ENCODE data around the gene SLC9A7.

Gene SLC9A7

DNA sequence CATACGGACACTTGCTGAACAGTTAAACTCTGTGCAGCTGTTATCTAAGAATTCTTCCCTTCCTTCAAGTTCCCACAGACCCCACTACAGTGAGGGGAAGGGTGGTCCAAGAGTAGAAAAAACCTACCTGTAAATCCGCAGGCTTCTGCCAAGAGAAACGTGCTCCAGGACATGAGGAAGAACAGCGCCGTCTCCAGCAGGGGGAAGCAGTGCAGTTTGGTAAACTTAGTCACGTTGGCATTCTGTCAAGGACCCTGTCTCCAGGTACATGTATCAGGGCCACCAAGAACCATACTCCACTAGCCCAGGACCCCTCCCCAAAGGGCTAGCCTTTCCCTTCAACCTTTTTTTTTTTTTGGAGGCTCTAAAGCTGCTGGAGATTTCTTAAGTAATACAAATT lies 105.4 kb downstream of the SLC9A7 start:
- Histone ChIP-seq H3K9ac (ENCODE audit: low read length) (no peak overlapping the region), H3K4me1 (ENCODE audit: control insufficient read depth, insufficient read depth, low read length) (no peaks in the 10 kb centered on the region), H3K4me3 (ENCODE audit: low read length) (no peak overlapping the region), H3K27me3 (ENCODE audit: control insufficient read depth, insufficient read depth, low read length) (no peaks in the 10 kb centered on the region), H3K27ac (ENCODE audit: low read depth, low read length) (no peak overlapping the region), H3K36me3 (ENCODE audit: control insufficient read depth, insufficient read depth, low read length) (no peaks in the 10 kb centered on the region)

DNA sequence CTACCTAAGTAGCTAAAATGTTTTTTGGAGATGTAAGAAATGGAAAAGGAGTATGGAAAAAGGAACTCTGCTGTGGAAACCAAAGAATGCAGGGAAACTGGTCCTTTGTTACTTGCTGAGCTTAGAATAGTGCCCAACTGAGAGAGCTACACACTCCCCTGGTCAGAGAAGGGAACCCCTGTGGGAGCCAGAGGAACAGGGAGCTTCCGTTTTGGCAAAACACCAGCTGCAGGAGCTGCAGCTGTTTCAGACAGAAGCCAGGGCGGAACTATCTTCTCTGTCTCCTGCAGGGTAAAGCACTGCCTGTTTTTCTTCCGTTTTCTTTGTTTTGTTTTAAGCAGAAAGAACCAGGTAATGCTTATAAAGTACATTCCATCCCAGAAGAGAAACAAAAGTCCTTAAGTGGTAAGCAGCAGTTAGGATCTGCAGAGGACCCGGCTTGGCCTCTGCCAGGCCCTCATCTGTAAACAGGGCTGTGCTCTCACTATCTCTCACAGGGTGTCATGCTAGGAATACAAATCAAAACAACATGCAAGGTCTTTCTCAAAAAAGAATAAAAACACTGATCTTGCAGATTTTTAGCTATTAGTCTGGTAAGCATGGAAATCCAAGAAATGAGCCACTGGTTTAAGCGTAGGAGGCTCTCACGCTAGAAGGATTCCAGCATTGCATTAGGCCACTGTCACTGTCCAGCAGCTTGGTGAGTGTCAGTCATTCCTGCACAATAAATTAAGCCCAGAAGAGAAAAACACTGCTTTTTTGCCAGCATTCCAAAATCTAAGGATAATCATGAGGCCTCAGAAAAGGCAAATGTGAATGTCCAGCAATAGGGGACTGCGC lies 109.3 kb downstream of the SLC9A7 start:
- Histone ChIP-seq H3K4me3 (ENCODE audit: low read length) (no peak overlapping the region), H3K4me1 (ENCODE audit: control insufficient read depth, insufficient read depth, low read length) (no peaks in the 10 kb centered on the region), H3K9ac (ENCODE audit: low read length) (no peak overlapping the region), H3K27me3 (ENCODE audit: control insufficient read depth, insufficient read depth, low read length) (no peaks in the 10 kb centered on the region), H3K27ac (ENCODE audit: low read depth, low read length) (no peak overlapping the region), H3K36me3 (ENCODE audit: control insufficient read depth, insufficient read depth, low read length) (no peaks in the 10 kb centered on the region)

DNA sequence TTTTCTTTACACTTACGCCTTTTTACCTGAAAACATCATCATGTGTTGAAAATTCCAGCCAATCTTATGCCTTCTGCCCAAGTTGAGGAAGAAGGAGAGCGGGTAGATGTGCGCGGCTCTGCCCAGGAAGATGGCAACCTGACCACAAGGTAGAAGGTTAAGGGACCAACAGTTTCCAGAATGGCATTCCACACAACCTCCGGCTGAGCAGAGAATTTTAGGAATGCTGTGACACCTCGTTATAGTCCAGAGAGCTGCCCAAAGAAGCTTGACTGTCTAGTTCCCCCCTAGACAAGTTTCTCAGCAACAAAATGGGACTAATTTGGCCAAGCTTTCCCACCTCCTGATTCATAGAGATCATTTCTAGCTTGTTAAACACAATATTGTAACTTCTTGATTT lies 110.3 kb downstream of the SLC9A7 start:
- Histone ChIP-seq H3K27me3 (ENCODE audit: control insufficient read depth, insufficient read depth, low read length) (no peaks in the 10 kb centered on the region), H3K36me3 (ENCODE audit: control insufficient read depth, insufficient read depth, low read length) (no peaks in the 10 kb centered on the region), H3K4me1 (ENCODE audit: control insufficient read depth, insufficient read depth, low read length) (no peaks in the 10 kb centered on the region), H3K27ac (ENCODE audit: low read depth, low read length) (no peak overlapping the region), H3K4me3 (ENCODE audit: low read length) (no peak overlapping the region), H3K9ac (ENCODE audit: low read length) (no peak overlapping the region)

DNA sequence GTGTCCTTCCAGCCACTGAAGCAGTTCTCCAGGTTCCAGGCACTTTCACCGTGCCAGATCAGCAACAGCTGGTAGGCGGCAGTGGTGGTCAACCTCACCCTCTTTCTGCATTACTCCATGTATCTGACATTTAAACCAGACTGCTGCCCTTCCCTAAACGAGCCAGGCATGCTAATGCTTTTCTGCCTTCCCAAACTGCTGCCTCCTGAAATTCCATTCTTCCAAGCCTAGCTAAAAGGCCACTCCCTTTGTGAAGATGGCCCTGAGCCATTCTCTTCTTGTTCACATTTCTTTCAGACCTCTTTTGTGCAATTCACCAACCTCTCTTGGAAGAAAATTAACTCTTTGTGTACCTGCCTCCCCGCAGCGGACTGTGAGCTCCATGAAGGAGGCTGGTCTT lies 111.7 kb downstream of the SLC9A7 start:
- H3K36me3 ChIP-seq (ENCODE audit: control insufficient read depth, insufficient read depth, low read length): no peaks in the 10 kb centered on the region
- no peak overlapping the region for H3K27ac ChIP-seq (ENCODE audit: low read depth, low read length)
- H3K4me1 ChIP-seq (ENCODE audit: control insufficient read depth, insufficient read depth, low read length): no peaks in the 10 kb centered on the region
- no peak overlapping the region for H3K9ac ChIP-seq (ENCODE audit: low read length)
- no peak overlapping the region for H3K4me3 ChIP-seq (ENCODE audit: low read length)
- H3K27me3 ChIP-seq (ENCODE audit: control insufficient read depth, insufficient read depth, low read length): peaks cover 2% of the 10 kb centered on the region

DNA sequence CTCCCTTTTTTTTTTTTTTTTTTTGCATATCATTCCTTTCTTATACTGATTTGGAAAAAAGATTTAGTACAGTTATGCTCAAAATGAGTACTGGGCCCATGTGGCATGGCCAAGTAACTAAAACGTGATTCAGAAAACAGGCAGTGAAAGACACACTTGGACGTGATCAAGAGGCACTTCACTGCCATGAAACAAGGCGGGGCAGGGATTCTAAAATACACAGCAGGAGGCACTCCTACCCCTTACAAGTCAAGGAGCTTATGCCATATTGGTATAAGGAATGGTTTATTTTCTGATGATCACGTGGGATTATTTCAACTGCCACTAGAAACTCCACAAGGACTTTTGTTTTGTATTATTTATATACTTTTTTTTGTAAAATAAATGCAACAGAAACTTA lies 113.3 kb downstream of the SLC9A7 start:
- Histone ChIP-seq H3K4me1 (ENCODE audit: control insufficient read depth, insufficient read depth, low read length) (no peaks in the 10 kb centered on the region), H3K27me3 (ENCODE audit: control insufficient read depth, insufficient read depth, low read length) (peaks cover 2% of the 10 kb centered on the region), H3K9ac (ENCODE audit: low read length) (no peak overlapping the region), H3K36me3 (ENCODE audit: control insufficient read depth, insufficient read depth, low read length) (no peaks in the 10 kb centered on the region), H3K4me3 (ENCODE audit: low read length) (no peak overlapping the region), H3K27ac (ENCODE audit: low read depth, low read length) (no peak overlapping the region)

DNA sequence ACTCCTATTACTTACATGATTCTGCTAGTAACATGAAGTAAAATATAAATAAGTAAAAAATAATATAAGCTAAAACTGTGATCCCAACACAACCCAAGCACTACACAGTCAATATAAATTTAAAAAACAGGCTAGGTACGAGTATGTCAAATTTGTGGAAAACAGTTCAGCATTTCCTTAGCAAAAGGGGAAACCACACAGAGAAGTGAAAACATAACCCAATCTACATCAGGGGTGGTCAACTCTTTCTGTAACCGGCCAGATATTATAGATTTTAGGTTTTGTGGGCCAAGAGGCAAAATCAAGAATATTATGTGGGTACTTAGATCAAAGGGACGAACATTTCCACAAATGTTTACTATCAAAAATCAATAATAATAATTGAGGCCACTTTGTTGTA lies 115.3 kb downstream of the SLC9A7 start:
- Histone ChIP-seq H3K9ac (ENCODE audit: low read length) (no peak overlapping the region), H3K36me3 (ENCODE audit: control insufficient read depth, insufficient read depth, low read length) (no peaks in the 10 kb centered on the region), H3K4me1 (ENCODE audit: control insufficient read depth, insufficient read depth, low read length) (no peaks in the 10 kb centered on the region), H3K27ac (ENCODE audit: low read depth, low read length) (no peak overlapping the region), H3K4me3 (ENCODE audit: low read length) (no peak overlapping the region), H3K27me3 (ENCODE audit: control insufficient read depth, insufficient read depth, low read length) (peaks cover 2% of the 10 kb centered on the region)

DNA sequence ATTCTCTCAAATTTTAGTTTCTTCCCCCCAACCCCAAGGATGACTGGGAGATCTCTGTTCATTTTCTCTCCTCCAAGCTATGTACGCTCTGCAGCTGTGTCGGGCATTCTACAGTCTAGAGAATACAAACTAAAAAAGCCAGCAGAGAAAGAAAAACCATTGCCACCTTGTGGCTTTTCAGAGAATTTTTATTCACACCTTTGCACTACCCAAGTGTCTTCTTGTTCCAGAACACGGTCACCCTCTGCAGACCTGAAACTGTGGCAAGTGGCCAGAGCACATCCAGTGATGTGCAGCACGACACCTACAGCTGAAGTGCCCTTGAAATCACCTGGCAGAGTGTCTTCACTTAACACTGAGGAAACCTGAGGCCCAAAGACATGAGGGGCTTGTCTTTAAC lies 116.8 kb downstream of the SLC9A7 start:
- Histone ChIP-seq H3K9ac (ENCODE audit: low read length) (no peak overlapping the region), H3K4me1 (ENCODE audit: control insufficient read depth, insufficient read depth, low read length) (no peaks in the 10 kb centered on the region), H3K27ac (ENCODE audit: low read depth, low read length) (no peak overlapping the region), H3K27me3 (ENCODE audit: control insufficient read depth, insufficient read depth, low read length) (peaks cover 2% of the 10 kb centered on the region), H3K4me3 (ENCODE audit: low read length) (no peak overlapping the region), H3K36me3 (ENCODE audit: control insufficient read depth, insufficient read depth, low read length) (no peaks in the 10 kb centered on the region)

DNA sequence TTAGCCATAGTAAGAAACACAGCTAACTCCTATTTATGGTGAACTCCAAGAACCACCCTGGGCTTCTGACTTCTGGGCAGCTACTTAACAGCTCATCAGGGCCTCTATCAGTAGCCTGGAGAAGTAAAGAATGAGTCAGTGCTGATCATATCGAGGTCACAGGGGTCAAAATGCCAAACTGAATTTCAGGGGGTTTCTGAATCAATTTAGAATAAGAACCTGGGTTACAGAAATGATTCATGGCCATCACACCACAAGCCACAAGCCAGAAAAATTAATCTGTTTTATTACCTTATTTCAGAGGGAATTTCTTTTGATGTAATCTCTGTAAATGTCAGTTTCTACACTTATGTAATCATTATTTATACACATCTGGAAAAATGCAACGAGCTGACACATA lies 121.0 kb downstream of the SLC9A7 start:
- peaks cover 2% of the 10 kb centered on the region for H3K27me3 ChIP-seq (ENCODE audit: control insufficient read depth, insufficient read depth, low read length)
- H3K27ac ChIP-seq (ENCODE audit: low read depth, low read length): no peak overlapping the region
- no peaks in the 10 kb centered on the region for H3K4me1 ChIP-seq (ENCODE audit: control insufficient read depth, insufficient read depth, low read length)
- no peak overlapping the region for H3K4me3 ChIP-seq (ENCODE audit: low read length)
- no peak overlapping the region for H3K9ac ChIP-seq (ENCODE audit: low read length)
- no peaks in the 10 kb centered on the region for H3K36me3 ChIP-seq (ENCODE audit: control insufficient read depth, insufficient read depth, low read length)

DNA sequence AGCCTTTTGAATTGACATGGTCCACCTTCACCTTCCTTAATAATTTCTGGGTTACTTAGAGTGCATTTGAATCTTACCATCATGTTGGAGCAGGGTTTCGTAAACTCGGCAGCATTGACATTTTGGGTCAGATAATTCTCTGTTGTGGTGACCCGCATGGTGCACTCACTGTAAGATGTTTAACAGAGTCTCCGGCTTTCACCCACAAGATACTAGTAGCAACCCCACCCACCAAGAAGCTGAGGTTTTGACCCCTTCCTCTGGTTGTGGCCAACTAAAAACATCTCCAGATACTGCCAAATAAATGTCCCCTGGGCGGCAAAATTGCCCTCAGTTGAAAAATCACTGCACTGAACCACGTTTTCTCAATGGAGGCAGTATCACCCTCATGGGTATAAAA lies 122.7 kb downstream of the SLC9A7 start:
- no peaks in the 10 kb centered on the region for H3K36me3 ChIP-seq (ENCODE audit: control insufficient read depth, insufficient read depth, low read length)
- H3K4me1 ChIP-seq (ENCODE audit: control insufficient read depth, insufficient read depth, low read length): no peaks in the 10 kb centered on the region
- no peaks in the 10 kb centered on the region for H3K27me3 ChIP-seq (ENCODE audit: control insufficient read depth, insufficient read depth, low read length)
- no peak overlapping the region for H3K9ac ChIP-seq (ENCODE audit: low read length)
- no peak overlapping the region for H3K27ac ChIP-seq (ENCODE audit: low read depth, low read length)
- H3K4me3 ChIP-seq (ENCODE audit: low read length): no peak overlapping the region

DNA sequence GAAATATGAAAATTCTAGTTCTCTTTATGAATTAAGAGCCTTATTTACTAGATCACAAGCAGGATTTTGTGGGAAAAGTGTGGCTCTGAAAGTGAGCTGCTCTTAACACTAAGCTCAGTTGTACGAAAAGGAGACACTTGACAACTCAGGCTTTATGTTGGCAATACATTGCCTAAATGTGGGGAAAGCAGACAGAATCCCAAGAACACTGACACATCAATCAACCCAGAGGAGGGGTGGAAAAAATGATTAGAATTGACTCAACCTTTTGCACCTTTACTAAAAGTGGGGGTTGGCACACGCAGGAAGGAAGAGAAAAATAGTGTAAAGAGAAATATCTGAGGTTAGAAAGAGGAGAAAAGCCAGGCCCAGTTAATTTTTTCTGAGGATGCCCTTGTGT lies 123.7 kb downstream of the SLC9A7 start:
- Histone ChIP-seq H3K27ac (ENCODE audit: low read depth, low read length) (no peak overlapping the region), H3K36me3 (ENCODE audit: control insufficient read depth, insufficient read depth, low read length) (no peaks in the 10 kb centered on the region), H3K27me3 (ENCODE audit: control insufficient read depth, insufficient read depth, low read length) (no peaks in the 10 kb centered on the region), H3K4me3 (ENCODE audit: low read length) (no peak overlapping the region), H3K9ac (ENCODE audit: low read length) (no peak overlapping the region), H3K4me1 (ENCODE audit: control insufficient read depth, insufficient read depth, low read length) (no peaks in the 10 kb centered on the region)

DNA sequence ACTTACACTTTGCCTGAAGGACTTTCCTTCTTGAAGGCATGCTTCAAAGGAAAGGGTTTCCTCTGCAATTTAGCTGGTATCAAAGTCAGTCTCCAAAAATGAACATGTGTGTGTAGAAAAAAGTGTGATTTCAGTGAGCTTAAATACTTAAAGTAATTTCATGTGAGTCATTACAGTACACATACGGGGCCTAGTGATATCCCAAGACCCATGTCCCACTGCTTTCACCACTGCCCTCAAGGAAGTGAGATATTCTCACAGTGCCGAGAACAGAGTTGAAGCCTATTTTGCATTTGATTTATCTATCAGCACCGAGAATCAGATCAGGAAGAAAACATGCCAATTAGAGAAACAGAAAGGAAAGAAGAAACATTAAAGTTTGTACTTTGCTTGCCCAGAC lies 124.3 kb downstream of the SLC9A7 start:
- H3K9ac ChIP-seq (ENCODE audit: low read length): no peak overlapping the region
- H3K27me3 ChIP-seq (ENCODE audit: control insufficient read depth, insufficient read depth, low read length): no peaks in the 10 kb centered on the region
- no peak overlapping the region for H3K4me3 ChIP-seq (ENCODE audit: low read length)
- H3K27ac ChIP-seq (ENCODE audit: low read depth, low read length): no peak overlapping the region
- no peaks in the 10 kb centered on the region for H3K4me1 ChIP-seq (ENCODE audit: control insufficient read depth, insufficient read depth, low read length)
- no peaks in the 10 kb centered on the region for H3K36me3 ChIP-seq (ENCODE audit: control insufficient read depth, insufficient read depth, low read length)

DNA sequence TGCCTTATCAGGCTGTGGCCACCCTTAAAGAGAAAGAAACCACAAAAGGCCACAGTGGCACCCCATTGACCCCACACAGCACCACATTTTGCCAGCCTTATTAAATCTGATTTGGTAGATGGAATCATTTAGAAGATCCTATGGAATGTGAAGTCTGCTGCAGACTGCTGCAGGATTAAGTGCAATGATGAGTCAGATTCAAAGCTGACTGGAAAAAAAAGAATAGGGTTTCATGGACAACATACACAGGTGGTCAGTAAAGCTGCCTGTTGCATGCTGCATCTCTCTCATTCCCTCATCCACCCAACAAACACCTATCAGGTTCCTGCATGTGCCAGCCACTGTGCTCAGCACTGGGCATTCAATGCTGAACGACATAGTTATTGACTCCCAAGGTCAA lies 128.8 kb downstream of the SLC9A7 start:
- H3K9ac ChIP-seq (ENCODE audit: low read length): no peak overlapping the region
- H3K4me1 ChIP-seq (ENCODE audit: control insufficient read depth, insufficient read depth, low read length): no peaks in the 10 kb centered on the region
- no peaks in the 10 kb centered on the region for H3K36me3 ChIP-seq (ENCODE audit: control insufficient read depth, insufficient read depth, low read length)
- no peak overlapping the region for H3K4me3 ChIP-seq (ENCODE audit: low read length)
- no peak overlapping the region for H3K27ac ChIP-seq (ENCODE audit: low read depth, low read length)
- H3K27me3 ChIP-seq (ENCODE audit: control insufficient read depth, insufficient read depth, low read length): no peaks in the 10 kb centered on the region
